Hepatocyte (in vitro differentiated cells): ENCODE data around the gene DENND1C. TPM values are rescaled to one million over a fixed set of nuclear protein-coding genes. Genes with fewer than 3 reads are reported as not detected.

Experiments used
- DNase-seq: peaks from one replicate; pipeline ENCODE4 v3.0.0-alpha.2; 2016; ENCODE audit warnings: low spot score
- H2AFZ ChIP-seq: fragments of 200-600 bp; sonication (generic); 2 replicates; pipeline ENCODE4 v1.6.0; 2016; ENCODE audit warnings: antibody characterized with exemption, mild to moderate bottlenecking
- H3K27ac ChIP-seq: fragments of 200-600 bp; sonication (generic); 2 replicates; pipeline ENCODE4 v1.5.1; 2016; ENCODE audit warnings: mild to moderate bottlenecking
- H3K27me3 ChIP-seq: fragments of 200-600 bp; sonication (generic); 2 replicates; pipeline ENCODE4 v1.6.1; 2016
- H3K36me3 ChIP-seq: fragments of 200-600 bp; sonication (generic); replicated peaks from 2 replicates; pipeline ENCODE4 v1.5.1; 2016; ENCODE audit warnings: low read depth; ENCODE audit not compliant: insufficient read depth
- H3K4me1 ChIP-seq: fragments of 200-600 bp; sonication (generic); 2 replicates; pipeline ENCODE4 v1.5.1; 2016; ENCODE audit warnings: mild to moderate bottlenecking, moderate library complexity; ENCODE audit not compliant: insufficient read depth
- H3K4me2 ChIP-seq: fragments of 200-600 bp; sonication (generic); 2 replicates; pipeline ENCODE4 v1.6.0; 2016
- H3K4me3 ChIP-seq: fragments of 200-600 bp; sonication (generic); 2 replicates; pipeline ENCODE4 v1.5.1; 2016; ENCODE audit warnings: mild to moderate bottlenecking
- H3K79me2 ChIP-seq: fragments of 200-600 bp; sonication (generic); 2 replicates; pipeline ENCODE4 v1.6.0; 2017; ENCODE audit warnings: mild to moderate bottlenecking
- H3K9me2 ChIP-seq: fragments of 200-600 bp; sonication (generic); replicated peaks from 2 replicates; pipeline ENCODE4 v1.6.0; 2017; ENCODE audit warnings: mild to moderate bottlenecking; ENCODE audit not compliant: insufficient read depth
- H3K9me3 ChIP-seq: fragments of 200-600 bp; sonication (generic); 2 replicates; pipeline ENCODE4 v1.5.1; 2016; ENCODE audit warnings: low read depth, mild to moderate bottlenecking
- H4K20me1 ChIP-seq: fragments of 200-600 bp; sonication (generic); 2 replicates; pipeline ENCODE4 v1.6.0; 2016; ENCODE audit warnings: mild to moderate bottlenecking; ENCODE audit not compliant: insufficient read depth, poor library complexity, severe bottlenecking
- EZH2 ChIP-seq: fragments of 200-600 bp; sonication (generic); IDR thresholded peaks from 2 replicates; pipeline ENCODE4 v1.6.1; 2016; ENCODE audit warnings: antibody characterized with exemption, mild to moderate bottlenecking, borderline replicate concordance
- EZH2phosphoT487 ChIP-seq: fragments of 200-600 bp; sonication (generic); IDR thresholded peaks from one replicate; pipeline ENCODE4 v1.6.1; 2018; ENCODE audit warnings: antibody characterized with exemption, mild to moderate bottlenecking, low read depth, moderate library complexity; ENCODE audit not compliant: unreplicated experiment, severe bottlenecking
- WGBS: methylation state at CpG from one replicate; pipeline ENCODE4 v1.1.6; 2016; ENCODE audit warnings: low lambda C conversion rate; ENCODE audit errors: missing lambda C conversion rate; 5-methylcytosine and 5-hydroxymethylcytosine counted together
- polyA plus RNA-seq: library from polyadenylated mRNA; unstranded; fragments of >200 nt; fragmentation: Nextera tagmentation; extraction: Ambion mirVana; gene quantifications from 2 replicates; pipeline ENCODE4 v1.2.1, GENCODE V29; 2016
- total RNA-seq: library from RNA; depleted of rRNA; stranded (reverse); fragments of >200 nt; gene quantifications from 2 replicates; pipeline ENCODE4 v1.2.3, GENCODE V29; 2014
- TF ChIP-seq, protein P1 (sequence below): fragments of 200-600 bp; sonication (generic); IDR thresholded peaks from 2 replicates; pipeline ENCODE4 v1.5.1; 2016; ENCODE audit warnings: antibody characterized with exemption, mild to moderate bottlenecking; ENCODE audit not compliant: poor library complexity

The DENND1C gene
- total and polyA plus RNA-seq, 2 experiments from 2014 or later = 1.5 to 16.1 TPM

DNA sequence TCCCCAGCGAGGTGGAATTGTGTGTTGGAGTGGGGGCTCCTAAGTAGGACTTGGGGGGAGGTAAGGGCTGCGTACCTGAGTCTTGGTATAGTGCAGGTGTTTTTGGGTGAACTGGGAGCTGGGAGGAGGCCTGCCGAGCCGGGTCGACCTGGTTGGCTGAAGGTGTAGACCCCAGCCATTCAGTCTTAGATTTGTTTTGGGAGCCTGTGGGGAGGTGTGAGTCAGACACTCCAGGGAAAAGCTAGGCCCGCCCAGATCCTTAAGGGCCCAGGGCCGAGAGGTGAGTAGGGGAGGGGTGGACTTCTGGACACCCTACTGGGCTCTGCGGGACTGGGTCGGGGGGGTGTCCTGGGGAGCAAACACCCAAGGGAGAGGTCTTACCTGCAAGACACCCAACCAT lies 16.6 kb downstream of the DENND1C start:
- H3K4me2 ChIP-seq = peak overlapping the region; percentile 81
- WGBS = 12% methylated on average over 8 of the region's 9 CpGs

DNA sequence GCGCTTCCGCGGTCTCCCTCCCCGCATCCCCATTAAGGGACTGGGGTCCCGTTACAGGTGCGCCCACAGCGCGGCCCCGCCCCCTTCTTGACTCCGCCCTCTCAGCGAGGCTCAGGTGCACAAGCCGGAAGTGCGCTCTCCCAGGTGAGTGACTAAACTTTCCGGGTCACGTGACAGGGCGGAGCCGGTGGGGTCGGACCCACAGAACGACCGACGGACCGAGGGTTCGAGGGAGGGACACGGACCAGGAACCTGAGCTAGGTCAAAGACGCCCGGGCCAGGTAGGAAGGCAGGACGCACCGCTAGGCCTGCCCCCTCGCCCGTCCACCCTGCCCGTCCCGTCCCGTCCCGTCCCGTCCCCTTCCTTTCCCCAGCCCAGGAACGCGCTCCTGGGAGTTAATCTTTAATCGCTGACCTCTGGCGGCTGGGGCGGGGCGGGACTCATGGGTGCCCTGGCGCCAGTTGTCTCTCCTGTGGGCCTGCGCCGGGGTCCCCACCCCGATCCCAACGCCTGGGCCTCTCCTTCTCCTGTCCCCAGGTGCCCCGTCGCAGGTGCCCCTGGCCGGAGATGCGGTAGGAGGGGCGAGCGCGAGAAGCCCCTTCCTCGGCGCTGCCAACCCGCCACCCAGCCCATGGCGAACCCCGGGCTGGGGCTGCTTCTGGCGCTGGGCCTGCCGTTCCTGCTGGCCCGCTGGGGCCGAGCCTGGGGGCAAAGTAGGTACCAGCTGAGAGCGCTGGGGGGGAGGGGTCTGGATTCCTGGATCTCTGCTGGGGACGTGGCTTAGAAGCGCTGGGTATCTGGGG lies 17.3 kb downstream of the DENND1C start, which contains the start of gene CRB3:
TSS of gene CRB3 (plus strand) at position 202 of the 804 bp plus-strand sequence. CDS start at position 633, 431 bp downstream.
- Histone ChIP-seq H3K36me3 (no peaks in the 10 kb centered on the region), H3K27ac (peak within 1 kb of the TSS; percentile 96), H2AFZ (peak within 1 kb of the TSS; percentile 56), H3K79me2 (peaks cover 15% of the 10 kb centered on the region), H3K4me2 (peak within 1 kb of the TSS; percentile 81), H3K9me3 (no peaks in the 10 kb centered on the region), H3K4me1 (no peaks in the 10 kb centered on the region), H3K27me3 (no peaks in the 10 kb centered on the region), H3K9me2 (no peaks in the 10 kb centered on the region), H3K4me3 (peak within 1 kb of the TSS; percentile 75), H4K20me1 (peaks cover 4% of the 10 kb centered on the region)
- TF ChIP-seq EZH2phosphoT487 = no peak
- TF ChIP-seq EZH2 = no peak
- TF ChIP-seq, protein P1, sequence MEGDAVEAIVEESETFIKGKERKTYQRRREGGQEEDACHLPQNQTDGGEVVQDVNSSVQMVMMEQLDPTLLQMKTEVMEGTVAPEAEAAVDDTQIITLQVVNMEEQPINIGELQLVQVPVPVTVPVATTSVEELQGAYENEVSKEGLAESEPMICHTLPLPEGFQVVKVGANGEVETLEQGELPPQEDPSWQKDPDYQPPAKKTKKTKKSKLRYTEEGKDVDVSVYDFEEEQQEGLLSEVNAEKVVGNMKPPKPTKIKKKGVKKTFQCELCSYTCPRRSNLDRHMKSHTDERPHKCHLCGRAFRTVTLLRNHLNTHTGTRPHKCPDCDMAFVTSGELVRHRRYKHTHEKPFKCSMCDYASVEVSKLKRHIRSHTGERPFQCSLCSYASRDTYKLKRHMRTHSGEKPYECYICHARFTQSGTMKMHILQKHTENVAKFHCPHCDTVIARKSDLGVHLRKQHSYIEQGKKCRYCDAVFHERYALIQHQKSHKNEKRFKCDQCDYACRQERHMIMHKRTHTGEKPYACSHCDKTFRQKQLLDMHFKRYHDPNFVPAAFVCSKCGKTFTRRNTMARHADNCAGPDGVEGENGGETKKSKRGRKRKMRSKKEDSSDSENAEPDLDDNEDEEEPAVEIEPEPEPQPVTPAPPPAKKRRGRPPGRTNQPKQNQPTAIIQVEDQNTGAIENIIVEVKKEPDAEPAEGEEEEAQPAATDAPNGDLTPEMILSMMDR = no peak
- DNase-seq = peak; percentile 96
- 2% methylated on average over 43 of the region's 65 CpGs for WGBS

More for the DNA sequence above, 16.6 kb downstream of the DENND1C start:
- H3K27me3 ChIP-seq = no peaks in the 10 kb centered on the region
- H3K79me2 ChIP-seq = peaks cover 15% of the 10 kb centered on the region
- peak; percentile 33 for DNase-seq
- no peaks in the 10 kb centered on the region for H3K9me3 ChIP-seq
- no peak for TF ChIP-seq EZH2
- TF ChIP-seq, protein P1 = no peak
- no peak for TF ChIP-seq EZH2phosphoT487
- peak overlapping the region; percentile 96 for H3K27ac ChIP-seq
- peaks cover 4% of the 10 kb centered on the region for H4K20me1 ChIP-seq
- peak overlapping the region; percentile 75 for H3K4me3 ChIP-seq
- no peak overlapping the region for H2AFZ ChIP-seq
- H3K9me2 ChIP-seq = no peaks in the 10 kb centered on the region
- no peaks in the 10 kb centered on the region for H3K4me1 ChIP-seq
- no peaks in the 10 kb centered on the region for H3K36me3 ChIP-seq

DNA sequence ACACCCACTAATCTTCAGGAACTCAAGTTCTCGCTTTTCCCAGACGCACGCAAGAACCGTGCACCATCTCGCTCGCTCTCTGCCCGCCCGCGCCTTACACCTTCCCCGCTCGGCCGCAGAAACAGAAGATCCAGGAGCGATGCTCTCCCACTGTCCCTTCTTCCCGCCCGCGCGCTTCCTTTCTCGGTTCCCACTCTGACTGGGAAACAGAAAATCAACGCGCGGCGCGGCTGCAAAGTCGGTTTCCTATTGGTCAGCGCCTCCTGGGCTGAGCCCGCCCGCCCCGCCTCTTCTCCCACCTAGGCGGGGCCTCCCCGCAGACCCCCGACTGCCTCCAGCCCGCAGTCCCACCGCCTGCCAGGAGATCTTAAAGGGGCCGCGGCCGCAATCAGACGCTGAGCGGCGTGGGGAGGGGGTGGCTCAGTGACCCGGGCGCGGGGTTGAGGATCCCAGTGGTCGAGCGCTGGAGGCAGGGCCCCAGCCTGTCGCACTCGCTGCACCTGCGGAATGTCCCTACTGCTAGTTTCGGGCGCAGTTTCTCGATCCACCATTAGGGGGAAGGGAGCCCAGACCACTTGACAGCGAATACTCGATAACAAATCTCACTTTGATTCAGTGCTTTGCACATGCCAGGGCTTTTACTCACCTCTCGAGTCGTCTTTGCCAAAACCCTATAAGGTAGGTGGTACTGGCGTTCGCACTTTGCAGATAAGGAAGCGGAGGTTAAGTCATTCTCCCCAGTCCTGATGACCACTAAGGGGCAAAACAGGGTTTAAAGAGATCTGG lies 21.3 kb downstream of the DENND1C start:
- H3K36me3 ChIP-seq = no peaks in the 10 kb centered on the region
- H3K79me2 ChIP-seq = peaks cover 15% of the 10 kb centered on the region
- peak overlapping the region; percentile 91 for H3K4me2 ChIP-seq
- H4K20me1 ChIP-seq = no peaks in the 10 kb centered on the region
- peaks cover 6% of the 10 kb centered on the region for H3K4me1 ChIP-seq
- no peak for TF ChIP-seq EZH2phosphoT487
- no peak for TF ChIP-seq EZH2
- TF ChIP-seq, protein P1 = peak; percentile 43
- peak; percentile 99 for DNase-seq
- H3K9me3 ChIP-seq = no peaks in the 10 kb centered on the region
- H3K9me2 ChIP-seq = no peaks in the 10 kb centered on the region
- H2AFZ ChIP-seq = peak overlapping the region; percentile 65
- H3K27ac ChIP-seq = peak overlapping the region; percentile 89
- no peaks in the 10 kb centered on the region for H3K27me3 ChIP-seq
- 1% methylated on average over 41 of the region's 57 CpGs for WGBS
- H3K4me3 ChIP-seq = peak overlapping the region; percentile 97
